AG04450 (cell line): ENCODE measurements around the gene CYP2A13. TPM values are rescaled to one million over a fixed set of nuclear protein-coding genes. Genes with fewer than 3 reads are reported as not detected.
A peak's percentile ranks its signal among the peaks of the same experiment; 100 is the strongest.
"Not testable (repeated sequence)": the region's sequence is repeated elsewhere in the genome, so short reads cannot be mapped to it uniquely, and the experiment has no call there.

Experiments
- CTCF ChIA-PET: fragments of 300-600, 350-600 bp; formaldehyde crosslinking; extraction: SDS; loops from one replicate; lab custom pipeline; 2022; ENCODE audit warnings: antibody characterized with exemption, inconsistent platforms; lab: Charles Lee
- POLR2A ChIA-PET: fragments of 350-600 bp; formaldehyde crosslinking; extraction: SDS; loops from one replicate; lab custom pipeline; 2021; ENCODE audit warnings: antibody characterized with exemption, inconsistent platforms; lab: Yijun Ruan, JAX
- DNase-seq: peaks from one replicate; pipeline ENCODE4 v3.0.0-alpha.2; 2011; ENCODE audit warnings: low read depth, low spot score
- H3K27ac ChIP-seq: one replicate; pipeline ENCODE4 v1.5.1; 2012; ENCODE audit warnings: low read depth, low read length, control low read depth
- H3K27me3 ChIP-seq: one replicate; pipeline ENCODE4 v1.6.0; 2012; ENCODE audit warnings: low read length; ENCODE audit not compliant: control insufficient read depth, insufficient read depth
- H3K4me3 ChIP-seq: 2 replicates; pipeline ENCODE4 v1.5.1; 2011; ENCODE audit warnings: mild to moderate bottlenecking, low read depth, low read length, control low read depth
- H3K9me3 ChIP-seq: 2 replicates; pipeline ENCODE4 v1.5.1; 2012; ENCODE audit warnings: low read length; ENCODE audit not compliant: control insufficient read depth, insufficient read depth
- polyA plus RNA-seq: library from polyadenylated mRNA; depleted of rRNA; stranded (reverse); fragments of >200 nt; gene quantifications from 2 replicates; pipeline ENCODE4 v1.2.3, GENCODE V29; 2011
- TF ChIP-seq, protein P1 (sequence below): IDR thresholded peaks from 2 replicates; pipeline ENCODE4 v1.5.1; 2011; ENCODE audit warnings: low read depth, low read length, control low read depth, inconsistent platforms

Gene CYP2A13
- polyA plus RNA-seq, 1 experiment = not detected

DNA sequence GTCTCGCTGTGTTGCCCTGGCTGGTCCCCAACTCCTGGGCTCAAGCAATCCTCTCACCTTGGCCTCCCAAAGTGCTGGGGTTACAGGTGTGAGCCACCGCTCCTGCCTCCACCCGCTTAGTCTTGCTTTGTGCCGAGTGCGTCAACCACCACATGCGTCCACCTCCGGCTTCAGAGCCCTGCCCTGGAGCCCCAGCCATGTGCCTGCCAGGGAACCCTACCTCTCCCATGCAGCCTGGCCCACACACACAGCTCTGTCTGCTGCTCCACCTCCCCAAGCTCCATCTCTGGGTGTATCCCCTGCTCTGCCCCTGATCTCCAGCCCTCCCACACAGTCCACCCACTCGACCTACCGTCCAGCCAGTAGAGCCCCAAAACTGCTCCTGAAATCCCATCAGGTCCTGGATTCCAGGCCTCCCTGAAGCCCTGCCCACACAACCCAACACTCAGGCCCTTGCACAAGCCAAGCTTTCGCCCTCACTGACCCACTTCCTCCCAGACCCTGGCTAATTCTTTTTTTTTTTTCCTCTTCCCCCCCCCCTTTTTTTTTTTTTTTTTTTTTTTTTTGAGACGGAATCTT lies 35.6 kb downstream of the CYP2A13 start:
- TF ChIP-seq, protein P1, sequence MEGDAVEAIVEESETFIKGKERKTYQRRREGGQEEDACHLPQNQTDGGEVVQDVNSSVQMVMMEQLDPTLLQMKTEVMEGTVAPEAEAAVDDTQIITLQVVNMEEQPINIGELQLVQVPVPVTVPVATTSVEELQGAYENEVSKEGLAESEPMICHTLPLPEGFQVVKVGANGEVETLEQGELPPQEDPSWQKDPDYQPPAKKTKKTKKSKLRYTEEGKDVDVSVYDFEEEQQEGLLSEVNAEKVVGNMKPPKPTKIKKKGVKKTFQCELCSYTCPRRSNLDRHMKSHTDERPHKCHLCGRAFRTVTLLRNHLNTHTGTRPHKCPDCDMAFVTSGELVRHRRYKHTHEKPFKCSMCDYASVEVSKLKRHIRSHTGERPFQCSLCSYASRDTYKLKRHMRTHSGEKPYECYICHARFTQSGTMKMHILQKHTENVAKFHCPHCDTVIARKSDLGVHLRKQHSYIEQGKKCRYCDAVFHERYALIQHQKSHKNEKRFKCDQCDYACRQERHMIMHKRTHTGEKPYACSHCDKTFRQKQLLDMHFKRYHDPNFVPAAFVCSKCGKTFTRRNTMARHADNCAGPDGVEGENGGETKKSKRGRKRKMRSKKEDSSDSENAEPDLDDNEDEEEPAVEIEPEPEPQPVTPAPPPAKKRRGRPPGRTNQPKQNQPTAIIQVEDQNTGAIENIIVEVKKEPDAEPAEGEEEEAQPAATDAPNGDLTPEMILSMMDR = no peak
- no peak for DNase-seq
- POLR2A ChIA-PET = no interaction called here
- H3K27ac ChIP-seq = no peak overlapping the region
- no peaks in the 10 kb centered on the region for H3K27me3 ChIP-seq
- H3K9me3 ChIP-seq = no peaks in the 10 kb centered on the region; the same call in 1 of the 2 replicates
- no peak overlapping the region for H3K4me3 ChIP-seq
- CTCF ChIA-PET = no interaction called here

DNA sequence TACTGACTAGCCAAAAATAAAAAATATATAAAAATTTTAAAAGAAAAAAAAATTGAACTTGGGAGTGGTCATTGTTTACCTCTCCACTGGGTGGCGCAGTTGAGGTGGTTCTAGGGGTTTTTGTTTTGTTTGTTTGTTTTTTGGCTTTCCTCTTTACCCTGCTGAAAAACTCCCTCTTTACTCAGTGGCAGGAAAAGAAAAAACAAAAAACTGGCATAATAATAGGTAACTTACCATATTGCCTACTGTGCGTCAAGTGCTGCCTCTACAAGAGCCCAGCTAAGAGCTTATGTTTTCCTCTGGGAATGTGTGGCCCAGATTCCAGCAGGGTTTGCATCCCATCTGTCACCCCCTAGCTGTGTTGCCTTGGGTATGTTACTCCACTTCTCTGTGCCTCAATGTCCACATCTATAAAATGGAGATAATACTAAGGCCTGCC lies 38.5 kb downstream of the CYP2A13 start:
- H3K9me3 ChIP-seq, POLR2A ChIA-PET, H3K27ac ChIP-seq, DNase-seq, H3K4me3 ChIP-seq, H3K27me3 ChIP-seq: not testable (repeated sequence)
- CTCF ChIA-PET = interaction anchor here (0.7 to 1.9 kb wide), 5 partner anchors 9 to 135 kb away, joined by 3 to 8 read pairs (median 4); no protein-coding TSS in a partner anchor
- TF ChIP-seq, protein P1 = peak; percentile 67

DNA sequence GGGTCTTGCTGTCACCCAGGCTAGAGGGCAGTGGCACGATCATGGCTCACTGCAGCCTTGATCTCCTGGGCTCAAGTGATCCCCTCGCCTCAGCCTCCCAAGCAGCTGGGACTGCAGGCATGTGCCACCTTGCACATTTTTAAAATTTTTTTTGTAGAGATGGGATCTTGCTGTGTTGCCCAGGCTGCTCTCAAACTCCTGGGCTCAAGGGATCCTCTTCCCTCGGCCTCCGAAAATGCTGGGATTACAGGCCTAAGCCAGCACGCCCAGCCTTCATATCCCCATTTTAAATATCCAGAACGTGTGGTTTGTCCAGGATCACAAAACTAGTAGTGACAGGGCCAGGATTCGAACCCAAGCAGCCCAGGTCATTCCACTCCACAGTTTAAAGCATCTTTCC lies 39.1 kb downstream of the CYP2A13 start:
- H3K27ac ChIP-seq = peak overlapping the region; percentile 2
- POLR2A ChIA-PET, DNase-seq, H3K9me3 ChIP-seq, H3K4me3 ChIP-seq: not testable (repeated sequence)
- H3K27me3 ChIP-seq = peaks cover 10% of the 10 kb centered on the region
- CTCF ChIA-PET = interaction anchor here (0.7 to 1.9 kb wide), 5 partner anchors 10 to 135 kb away, joined by 3 to 8 read pairs (median 4); no protein-coding TSS in a partner anchor

GRCh38 chr19:41127801-41128300 lies 39.6 kb downstream of the CYP2A13 start:
- POLR2A ChIA-PET, DNase-seq, H3K9me3 ChIP-seq: not testable (repeated sequence)
- TF ChIP-seq, protein P1 = peak; percentile 35
- peak overlapping the region; percentile 2 for H3K27ac ChIP-seq
- peaks cover 14% of the 10 kb centered on the region for H3K27me3 ChIP-seq
- CTCF ChIA-PET = interaction anchor here (0.7 to 1.9 kb wide), 4 partner anchors 10 to 134 kb away, joined by 3 to 8 read pairs (median 4); no protein-coding TSS in a partner anchor
- H3K4me3 ChIP-seq = 0 out of 2 replicates have a peak overlapping the region, but pooled peaks have one; percentile 22

- CTCF ChIA-PET = interaction anchor here (0.7 to 1.9 kb wide), 2 partner anchors 16 to 64 kb away, joined by 3 to 6 read pairs; no protein-coding TSS in a partner anchor
Measured at GRCh38 chr19:41128692-41129091, 40.4 kb downstream of the CYP2A13 start.

More at GRCh38 chr19:41128692-41129091, 40.4 kb downstream of the CYP2A13 start:
- H3K9me3 ChIP-seq = no peaks in the 10 kb centered on the region
- TF ChIP-seq, protein P1 = no peak
- peaks cover 14% of the 10 kb centered on the region for H3K27me3 ChIP-seq
- H3K27ac ChIP-seq = no peak overlapping the region
- H3K4me3 ChIP-seq = no peak overlapping the region
- POLR2A ChIA-PET = no interaction called here
- DNase-seq = no peak
